K562 (cell line): ENCODE results near the gene NTN3. TPM values are rescaled to one million over a fixed set of nuclear protein-coding genes. Genes with fewer than 3 reads are reported as not detected.
A peak's percentile ranks its signal among the peaks of the same experiment; 100 is the strongest.

ENCODE experiments used
- AFF4 ChIP-seq: sonication (generic); formaldehyde crosslinking; IDR thresholded peaks from 2 replicates; pipeline ENCODE4 v1.8.0; 2023; ENCODE audit warnings: mild to moderate bottlenecking, missing genetic modification reagents
- BRD4 ChIP-seq: fragments of 200-600 bp; sonication (generic); IDR thresholded peaks from 2 replicates; pipeline ENCODE4 v1.6.1; 2017; ENCODE audit warnings: inconsistent platforms
- CBFB ChIP-seq: sonication (generic); formaldehyde crosslinking; IDR thresholded peaks from 2 replicates; pipeline ENCODE4 v1.4.0; 2020; ENCODE audit warnings: mild to moderate bottlenecking, missing genetic modification reagents
- FOXM1 ChIP-seq, 2 experiments: fragments of 450-650 bp in 1 of 2; sonication (generic) in 1 of 2; formaldehyde crosslinking in 1 of 2; IDR thresholded peaks; 2 replicates each; pipeline versions ENCODE4 v1.6.1 to v1.9.0; 2017 to 2022; ENCODE audit warnings: low read depth in 2 of 2, mild to moderate bottlenecking in 2 of 2, missing genetic modification reagents in 1 of 2, moderate library complexity in 1 of 2
- GTF2A2 ChIP-seq: IDR thresholded peaks from 2 replicates; pipeline ENCODE4 v1.6.1; 2016; ENCODE audit warnings: mild to moderate bottlenecking, missing genetic modification characterization, missing compliant biosample characterization
- GTF2E2 ChIP-seq: fragments of 200-800 bp; sonication (Bioruptor generic); IDR thresholded peaks from 2 replicates; pipeline ENCODE4 v1.6.1; 2016; ENCODE audit warnings: missing genetic modification characterization, missing compliant biosample characterization
- KDM5B ChIP-seq: fragments of 200-600 bp; sonication (generic); IDR thresholded peaks from 2 replicates; pipeline ENCODE4 v1.6.1; 2012; ENCODE audit warnings: low read depth, mild to moderate bottlenecking, moderate library complexity, low read length, control low read depth, inconsistent platforms; ENCODE audit not compliant: insufficient replicate concordance
- MCM3 ChIP-seq: fragments of 450-650 bp; IDR thresholded peaks from 2 replicates; pipeline ENCODE4 v1.6.1; 2016
- NR2C1 ChIP-seq, 2 experiments: fragments of 450-650 bp; IDR thresholded peaks; 2 replicates each; pipeline ENCODE4 v1.6.1; 2017; ENCODE audit warnings: mild to moderate bottlenecking in 2 of 2, antibody characterized with exemption in 1 of 2, inconsistent platforms in 1 of 2, missing compliant biosample characterization in 1 of 2, missing genetic modification characterization in 1 of 2
- NR2C2 ChIP-seq, 2 experiments: fragments of 200-800 bp in 1 of 2; sonication (Bioruptor generic) in 1 of 2; sonication (generic) in 1 of 2; formaldehyde crosslinking in 1 of 2; IDR thresholded peaks; 2 replicates each; pipeline versions ENCODE4 v1.6.1 to v1.8.0; 2016 to 2022; ENCODE audit warnings: mild to moderate bottlenecking in 1 of 2, missing compliant biosample characterization in 1 of 2, missing genetic modification characterization in 1 of 2, missing genetic modification reagents in 1 of 2
- SIX5 ChIP-seq, 2 experiments: IDR thresholded peaks; 2 replicates each; pipeline ENCODE4 v1.6.1; 2011; ENCODE audit warnings: low read length in 2 of 2, borderline replicate concordance in 1 of 2, low read depth in 1 of 2, mild to moderate bottlenecking in 1 of 2, moderate library complexity in 1 of 2; ENCODE audit not compliant: insufficient read depth in 1 of 2
- SLC30A9 ChIP-seq: fragments of 250-450 bp; sonication (Bioruptor Pico); IDR thresholded peaks from 2 replicates; pipeline ENCODE4 v1.8.0; 2022; ENCODE audit warnings: mild to moderate bottlenecking, moderate library complexity
- TCFL5 ChIP-seq: fragments of 250-450 bp; sonication (Bioruptor Pico); conservative IDR thresholded peaks from 2 replicates; pipeline ENCODE4 v1.6.1; 2021; ENCODE audit warnings: mild to moderate bottlenecking, moderate library complexity, matching md5 sums
- TGIF2 ChIP-seq: sonication (generic); formaldehyde crosslinking; IDR thresholded peaks from 2 replicates; pipeline ENCODE4 v1.8.1; 2022; ENCODE audit warnings: mild to moderate bottlenecking, missing genetic modification reagents, moderate library complexity
- XRCC5 ChIP-seq: fragments of 200-400 bp; formaldehyde crosslinking; IDR thresholded peaks from 2 replicates; pipeline ENCODE4 v1.6.1; 2017; ENCODE audit warnings: low read depth, mild to moderate bottlenecking, low read length
- ZBTB9 ChIP-seq: fragments of 450-650 bp; formaldehyde crosslinking; IDR thresholded peaks from 2 replicates; pipeline ENCODE4 v1.4.0; 2020; ENCODE audit warnings: mild to moderate bottlenecking, moderate library complexity
- ZNF143 ChIP-seq: sonication (generic); formaldehyde crosslinking; IDR thresholded peaks from 2 replicates; pipeline ENCODE4 v1.9.0; 2022; ENCODE audit warnings: mild to moderate bottlenecking, missing genetic modification reagents
- ZNF316 ChIP-seq: fragments of 450-650 bp; IDR thresholded peaks from 2 replicates; pipeline ENCODE4 v1.6.1; 2016
- ZNF75A ChIP-seq: fragments of 450-650 bp; formaldehyde crosslinking; IDR thresholded peaks from 2 replicates; pipeline ENCODE4 v1.4.0; 2020; ENCODE audit warnings: mild to moderate bottlenecking
- polyA plus RNA-seq, 8 experiments: library from polyadenylated mRNA; depleted of rRNA in 4 of 8; stranded (reverse) in 5 of 8; unstranded in 3 of 8; fragments of >200 nt; fragmentation: Nextera tagmentation in 2 of 8; fragmentation: Illumina TruSeq in 1 of 8; extraction: Ambion mirVana in 2 of 8; extraction: Trizol in 1 of 8; gene quantifications; 2 replicates each; pipeline versions ENCODE4 v1.2.1 to v1.2.3, GENCODE V29; 2011 to 2014; ENCODE audit warnings: inconsistent platforms in 1 of 8, missing spikeins in 1 of 8
- total RNA-seq, 7 experiments: library from RNA; depleted of rRNA in 6 of 7; stranded (reverse); fragments of >200 nt in 6 of 7; fragmentation: Illumina TruSeq in 2 of 7; extraction: Trizol in 2 of 7; gene quantifications; 2 replicates each; pipeline versions ENCODE4 v1.2.1 to v1.2.3, GENCODE V29; 2011 to 2021; ENCODE audit warnings: low replicate concordance in 1 of 7

NTN3 gene
- total and polyA plus RNA-seq, 9 of the 15 experiments (the other 6 are each of a cell fraction or from before 2014, with no cell fraction given), result not detected

DNA sequence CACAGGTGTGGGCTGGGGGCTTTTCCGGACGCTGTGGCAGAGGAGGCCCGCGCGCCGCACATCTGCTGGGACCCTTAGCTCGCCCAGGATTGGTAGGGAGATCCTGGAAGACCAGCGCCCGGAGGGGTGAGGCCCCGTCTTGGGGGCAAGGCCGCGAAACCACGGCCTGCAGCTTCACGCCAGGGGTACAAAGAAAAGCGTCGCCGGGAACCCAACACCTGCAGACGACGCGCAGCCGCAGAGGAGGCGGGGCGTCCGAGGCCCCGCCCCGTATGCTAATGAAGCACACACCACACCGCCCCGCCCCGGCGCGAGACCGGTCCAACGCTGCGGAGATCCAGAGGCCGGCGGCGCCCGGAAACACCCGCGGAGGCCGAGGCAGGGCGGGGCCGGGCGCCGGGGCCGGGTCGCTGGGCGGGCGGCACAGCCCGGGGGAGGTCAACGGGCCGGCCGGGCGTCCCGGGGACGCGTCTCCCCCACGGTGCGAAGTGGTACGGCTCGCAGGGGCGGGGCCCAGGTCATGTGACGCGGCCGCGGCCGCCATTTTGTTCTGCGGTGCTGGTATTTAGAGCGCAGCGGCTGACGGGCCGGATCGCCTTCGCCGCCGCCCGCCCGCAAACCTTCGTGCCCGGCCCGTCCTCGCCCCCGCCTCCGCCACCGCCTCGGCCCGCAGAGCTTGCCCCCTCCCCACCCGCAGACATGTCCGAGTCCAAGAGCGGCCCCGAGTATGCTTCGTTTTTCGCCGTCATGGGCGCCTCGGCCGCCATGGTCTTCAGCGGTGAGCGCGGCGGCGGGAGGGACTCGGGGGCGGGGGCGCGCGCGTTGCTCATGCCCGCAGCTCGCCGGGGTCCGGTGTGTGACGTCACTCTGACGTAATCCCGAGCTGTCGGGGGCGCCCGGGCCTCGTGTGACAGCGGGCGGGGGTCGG, 42.6 kb downstream of the NTN3 start, which contains the start of gene ATP6V0C (continued):
- TF ChIP-seq AFF4, result peak; percentile 83; the same call in 1 of the 2 replicates
- no peak for TF ChIP-seq SLC30A9
- TF ChIP-seq ZNF75A (CRISPR knock-in tag), result no peak
- no peak for TF ChIP-seq XRCC5
- peak; percentile 52 for TF ChIP-seq KDM5B
- peak; percentile 64; the same call in 1 of the 2 replicates for TF ChIP-seq TGIF2
- TF ChIP-seq CBFB, result no peak
- peak in 1 of 2 experiments; percentile 40; a peak in 1 of 4 replicates for TF ChIP-seq SIX5 (IDR thresholded peaks at IDR 0.05; ENCODE audit: borderline replicate concordance in 1 of 2, insufficient read depth in 1 of 2, low read depth in 1 of 2, low read length in 2 of 2)
- TF ChIP-seq GTF2E2 (tag), result peak; percentile 87
- 0 out of 2 replicates have a peak, but pooled peaks have one; percentile 62 for TF ChIP-seq ZBTB9 (CRISPR knock-in tag)
- no peak for TF ChIP-seq NR2C2 (CRISPR knock-in tag; IDR thresholded peaks at IDR 0.05)
- TF ChIP-seq NR2C2 (tag; IDR thresholded peaks at IDR 0.05), result peak; percentile 74
- TF ChIP-seq BRD4, result peak; percentile 69; the same call in 1 of the 2 replicates
- TF ChIP-seq GTF2A2 (tag), result peak; percentile 79
- no peak for TF ChIP-seq ZNF143 (CRISPR knock-in tag)
- TF ChIP-seq FOXM1 (IDR thresholded peaks at IDR 0.05; ENCODE audit: low read depth), result no peak
- no peak for TF ChIP-seq FOXM1 (CRISPR knock-in tag; IDR thresholded peaks at IDR 0.05; ENCODE audit: low read depth)
- no peak for TF ChIP-seq MCM3
- no peak for TF ChIP-seq TCFL5 (CRISPR knock-in tag)
- TF ChIP-seq NR2C1 (IDR thresholded peaks at IDR 0.05), result no peak
- no peak for TF ChIP-seq NR2C1 (tag; IDR thresholded peaks at IDR 0.05)
- no peak for TF ChIP-seq ZNF316
